CD4-positive, alpha-beta T cell treated with Interleukin-4 for 4 hours (primary cell): ENCODE results near the gene XPNPEP1.
"Not testable (repeated sequence)": the region's sequence is repeated elsewhere in the genome, so short reads cannot be mapped to it uniquely, and the experiment has no call there.

Experiments used
- DNase-seq: peaks from one replicate; pipeline ENCODE4 v3.0.0-alpha.2; 2020

The XPNPEP1 gene

DNA sequence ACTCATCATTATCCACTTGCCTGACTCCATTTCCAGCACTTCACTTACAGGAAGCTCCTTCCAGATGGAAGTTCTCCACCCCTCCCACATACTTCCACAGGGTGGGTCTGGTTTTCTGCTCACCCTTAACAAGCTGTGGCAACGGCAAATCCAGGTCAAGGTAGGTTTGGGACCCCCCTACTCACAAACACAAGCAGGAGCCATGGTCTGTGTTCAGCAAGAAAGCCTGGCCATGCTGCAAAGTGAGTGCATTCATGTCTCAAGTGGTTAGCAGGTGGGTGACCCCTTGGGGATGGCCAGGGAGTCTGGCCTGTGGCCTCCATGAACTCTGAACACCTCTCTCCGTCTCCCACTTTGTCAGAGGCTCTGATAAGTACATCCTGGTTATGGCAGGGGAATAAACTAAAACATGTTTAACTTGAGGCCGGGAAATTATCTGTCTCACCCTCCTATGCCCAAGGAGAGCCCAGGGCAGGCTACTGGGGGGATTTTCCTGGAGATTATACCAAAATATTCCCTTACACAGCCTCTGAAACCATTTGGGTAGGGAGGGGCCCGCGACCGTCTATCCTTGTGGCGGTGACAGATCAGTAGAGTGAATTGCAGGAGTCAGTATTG, 844 bp downstream of the XPNPEP1 start:
- DNase-seq = no peak

DNA sequence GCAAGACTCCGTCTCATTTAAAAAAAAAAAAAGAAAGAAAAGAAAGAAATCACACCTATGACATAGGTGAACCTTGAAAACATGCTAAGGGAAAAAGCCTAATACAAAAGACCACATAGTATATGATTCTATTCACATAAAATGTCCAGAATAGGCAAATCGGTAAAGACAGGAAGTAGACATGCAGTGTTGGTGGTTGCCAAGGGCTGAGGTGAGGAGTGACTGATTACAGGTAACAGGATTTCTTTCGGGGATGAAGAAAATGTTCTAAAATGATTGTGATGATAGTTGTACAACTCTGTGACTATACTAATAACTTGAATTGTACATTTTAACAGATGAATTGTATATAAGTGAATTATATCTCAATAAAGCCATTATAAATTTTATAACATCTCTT, 3.3 kb downstream of the XPNPEP1 start:
- peak; percentile 37 for DNase-seq

DNA sequence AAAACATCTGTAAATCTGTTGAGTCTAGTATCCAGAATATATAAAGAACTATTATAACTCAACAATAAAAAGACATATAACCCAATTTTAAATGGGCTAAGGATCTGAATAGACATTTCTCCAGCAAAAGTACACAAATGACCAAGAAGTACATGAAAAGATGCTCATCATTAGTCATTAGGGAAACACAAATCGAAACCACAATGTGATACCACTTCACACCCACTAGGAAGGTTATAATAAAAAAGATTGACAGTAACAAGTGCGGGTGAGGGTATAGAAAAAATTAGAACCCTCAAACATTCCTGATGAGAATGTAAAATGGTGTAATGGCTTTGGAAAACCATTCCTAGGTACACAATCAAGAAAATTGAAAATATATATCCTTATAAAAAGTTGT, 4.1 kb downstream of the XPNPEP1 start:
- peak; percentile 21 for DNase-seq

DNA sequence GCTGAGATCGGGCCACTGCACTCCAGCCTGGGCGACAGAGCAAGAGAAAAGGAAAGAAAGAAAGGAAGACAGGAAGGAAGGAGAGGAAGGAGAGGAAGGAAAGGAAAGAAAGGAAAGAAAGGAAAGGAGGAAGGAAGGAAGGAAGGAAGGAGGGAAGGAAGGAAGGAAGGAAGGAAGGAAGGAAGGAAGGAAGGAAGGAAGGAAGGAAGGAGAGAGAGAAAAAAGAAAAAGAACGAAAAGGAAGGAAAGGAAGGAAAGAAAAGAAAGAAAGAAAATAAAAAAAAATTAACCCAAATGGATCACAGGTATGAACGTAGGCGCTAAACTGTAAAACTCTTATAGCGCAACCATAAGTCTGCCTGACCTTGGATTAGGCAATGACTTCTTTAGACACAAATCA, 4.6 kb downstream of the XPNPEP1 start:
- not testable (repeated sequence) for DNase-seq

DNA sequence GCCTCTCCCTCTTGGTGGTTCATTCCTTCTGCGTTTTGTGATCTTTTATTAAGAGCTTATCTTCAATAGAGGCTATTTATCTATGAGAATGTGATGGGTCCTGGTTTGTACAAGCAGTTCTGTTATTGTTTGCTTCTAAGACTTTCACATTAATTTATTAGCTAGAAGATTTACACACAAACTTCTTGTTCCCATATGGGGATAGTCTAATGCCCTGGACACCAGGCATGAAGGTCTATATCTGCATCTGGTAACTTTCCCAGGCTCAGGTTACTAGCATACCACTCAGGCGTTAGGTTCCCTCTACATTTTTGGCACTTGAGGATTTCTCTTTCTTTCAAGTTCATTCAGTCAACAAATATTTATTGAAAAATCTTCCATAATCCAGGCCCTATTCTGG, 7.7 kb downstream of the XPNPEP1 start:
- DNase-seq = no peak

DNA sequence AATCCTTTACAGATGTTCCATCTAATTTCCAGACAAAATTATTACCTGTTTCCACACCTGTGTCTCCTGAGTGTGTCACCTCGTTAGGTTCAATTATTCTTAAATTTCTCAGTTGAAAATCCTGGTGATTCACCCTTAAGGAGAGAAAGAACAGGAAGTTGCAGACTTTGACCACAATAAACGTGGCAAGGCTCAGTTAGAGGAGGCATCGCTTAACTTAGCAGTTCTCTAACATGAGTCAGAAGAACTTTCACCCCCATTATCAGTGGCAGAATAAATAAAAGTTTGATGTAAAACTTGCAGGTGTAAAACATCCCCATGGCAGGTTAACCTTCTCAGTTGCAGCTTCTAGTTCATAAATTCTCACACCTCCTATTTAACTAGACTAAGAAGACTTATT, 8.3 kb downstream of the XPNPEP1 start:
- DNase-seq = peak; percentile 84

DNA sequence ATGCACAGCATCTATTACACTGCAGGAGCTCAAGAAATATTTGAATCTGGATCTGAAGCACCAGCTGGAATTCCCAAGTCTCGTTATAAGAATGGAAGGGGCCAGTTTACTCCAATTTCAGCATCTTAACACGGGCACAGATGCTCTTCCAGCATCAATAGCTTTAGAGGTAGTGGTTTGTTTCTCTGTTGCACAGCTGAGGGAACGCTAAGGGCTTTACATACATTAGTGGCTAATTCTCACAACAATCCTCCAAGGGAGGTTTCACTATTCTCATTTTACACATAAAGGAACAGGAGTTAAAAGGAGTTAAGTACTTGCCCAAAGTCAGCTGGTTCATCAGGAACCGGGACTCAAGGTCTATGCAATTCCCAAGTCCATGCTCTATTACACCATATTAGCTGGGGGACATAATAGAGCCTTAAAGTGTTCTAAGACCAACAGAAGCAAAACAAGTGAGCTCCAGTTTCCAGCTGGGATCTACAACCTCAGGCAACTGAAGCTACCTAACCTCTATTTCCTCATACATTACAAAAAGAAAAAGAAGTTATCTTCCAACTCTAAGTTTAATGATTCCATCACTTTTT, 9.9 kb downstream of the XPNPEP1 start:
- no peak for DNase-seq

DNA sequence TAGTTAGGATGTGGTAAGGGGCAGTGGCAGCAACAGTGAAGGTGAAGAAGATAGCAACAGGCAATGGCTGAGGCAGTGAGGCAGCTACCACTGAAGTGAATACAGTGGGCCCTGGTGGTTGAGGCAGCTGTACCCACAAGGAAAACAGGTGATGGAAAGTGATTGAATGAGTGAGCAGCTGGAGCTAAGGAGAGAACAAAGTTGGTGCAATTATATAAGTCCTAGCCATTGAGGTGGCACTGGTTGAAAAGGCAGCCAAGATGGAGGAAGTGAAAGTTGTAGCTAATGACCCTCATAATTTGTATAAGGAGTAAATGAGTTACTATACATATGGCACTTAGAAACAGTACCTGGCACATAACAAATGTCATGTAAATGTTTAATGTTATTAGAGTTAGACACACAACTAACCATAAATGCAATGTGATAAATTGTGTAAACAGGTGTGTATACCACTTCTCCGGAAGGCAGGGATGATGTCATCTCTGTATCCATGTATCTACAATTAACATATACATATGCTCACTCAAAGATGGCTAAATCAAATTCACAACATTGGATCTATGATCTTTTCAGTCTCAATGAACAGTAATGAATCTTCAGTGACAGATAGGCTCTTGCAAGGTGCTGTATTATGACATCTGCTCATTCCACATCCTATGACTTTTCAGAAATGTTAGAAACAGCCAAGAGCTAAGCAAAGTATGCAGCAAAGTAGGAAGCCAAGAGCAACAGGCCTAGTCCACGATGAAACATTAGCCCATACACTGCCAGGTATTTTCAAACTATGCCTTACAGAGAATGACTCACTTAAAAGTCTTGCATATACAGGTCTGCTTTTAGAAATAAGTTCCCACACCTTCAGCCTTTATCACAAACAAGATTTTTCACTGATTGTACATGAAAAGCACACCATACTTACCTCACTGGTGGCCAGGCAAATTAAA, 10.7 kb downstream of the XPNPEP1 start:
- DNase-seq = no peak

DNA sequence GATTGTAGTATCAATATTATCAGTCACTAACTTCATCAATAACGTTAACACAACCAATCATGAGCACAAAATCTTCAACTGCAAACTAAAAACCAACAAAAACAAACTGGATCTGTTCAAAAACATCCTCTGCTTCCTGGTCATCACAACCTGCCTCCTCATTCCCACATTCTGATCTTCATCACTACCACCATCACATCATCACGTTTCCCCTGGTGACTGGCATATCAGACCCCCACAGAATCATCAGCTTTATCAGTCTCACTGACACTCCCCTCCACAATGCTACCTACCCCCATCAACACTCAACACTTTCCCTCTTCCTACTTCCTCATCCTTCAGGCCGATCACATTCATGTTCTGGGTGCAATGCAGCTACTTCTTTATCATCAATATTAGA, 11.4 kb downstream of the XPNPEP1 start:
- no peak for DNase-seq

DNA sequence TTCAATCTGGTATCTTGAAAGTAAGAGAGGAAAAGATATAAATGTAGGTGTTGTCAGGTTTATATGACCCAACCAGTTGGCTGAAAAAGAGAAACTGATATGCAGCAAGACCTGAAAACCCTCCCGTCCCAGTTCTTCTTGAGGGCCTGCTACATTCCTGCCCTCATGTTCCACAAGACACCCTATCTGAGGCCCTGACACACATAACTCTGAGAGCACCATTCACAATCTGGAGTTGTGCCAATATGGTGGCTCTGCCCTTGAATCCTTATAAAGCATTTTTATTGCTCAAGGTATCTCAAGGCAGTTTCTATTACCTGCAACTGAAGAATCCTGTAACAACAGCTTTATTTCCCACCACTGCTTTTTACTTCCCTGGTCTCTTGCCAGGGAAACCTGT, 17.0 kb downstream of the XPNPEP1 start:
- DNase-seq = no peak

DNA sequence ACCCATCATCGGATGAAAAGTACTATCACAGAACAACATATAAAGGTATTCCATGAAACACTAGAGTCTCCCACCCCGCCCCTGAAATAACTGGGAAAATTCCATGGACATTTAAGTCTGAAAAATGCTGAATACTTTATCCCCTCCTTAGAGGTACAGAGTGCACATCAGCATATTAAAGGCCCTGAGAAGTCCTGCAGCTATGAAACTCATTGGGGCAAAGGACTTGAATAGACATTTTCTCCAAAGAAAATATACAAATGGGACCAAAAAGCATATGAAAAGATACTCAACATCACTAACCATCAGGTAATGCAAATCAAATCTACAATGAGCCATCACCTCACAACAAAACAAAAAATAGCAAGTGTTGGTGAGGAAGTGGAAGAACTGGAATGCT, 18.9 kb downstream of the XPNPEP1 start:
- no peak for DNase-seq

DNA sequence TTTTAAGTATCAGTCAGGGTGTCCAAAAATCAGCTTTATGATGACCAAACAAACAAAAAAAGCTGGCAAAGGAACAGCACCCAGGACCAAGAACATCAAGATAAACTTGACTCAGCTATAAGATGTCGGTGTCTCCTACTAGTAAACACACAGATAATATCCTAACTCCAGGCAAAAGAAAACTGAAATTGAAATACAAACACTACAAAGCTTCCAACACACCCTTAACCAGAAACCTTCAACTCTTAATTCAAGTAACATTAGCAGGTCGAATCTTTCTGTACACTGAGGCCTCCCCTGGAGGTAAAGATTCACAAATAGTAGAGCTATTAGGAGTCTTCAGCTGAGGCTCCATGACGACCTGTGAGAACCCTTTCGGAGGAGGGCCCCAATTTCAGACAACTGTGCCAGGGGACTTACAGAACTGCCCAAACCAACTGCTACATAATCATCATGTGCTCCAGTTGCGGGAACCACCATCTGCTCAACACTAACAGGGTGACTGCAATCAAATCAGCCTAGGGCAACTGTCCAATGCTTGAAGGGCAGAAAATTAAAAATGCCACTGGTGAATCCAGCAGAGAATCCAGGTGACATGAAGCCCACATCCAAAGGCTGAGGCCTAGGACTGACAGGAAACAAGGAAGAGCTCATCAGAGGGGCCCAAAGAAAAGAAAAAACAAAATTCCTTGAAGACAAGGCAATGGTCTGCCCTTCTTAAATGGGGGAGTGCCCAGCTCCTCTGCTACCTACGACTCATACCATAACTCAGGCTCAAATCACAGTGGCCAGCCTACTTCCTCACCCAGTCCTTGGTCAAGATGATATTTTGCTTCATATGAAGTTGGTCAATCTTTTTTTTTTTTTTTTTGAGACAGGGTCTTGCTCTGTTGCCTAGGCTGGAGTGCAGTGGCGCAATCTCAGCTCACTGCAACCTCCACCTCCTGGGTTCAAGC, 20.0 kb downstream of the XPNPEP1 start:
- DNase-seq = peak; percentile 27

DNA sequence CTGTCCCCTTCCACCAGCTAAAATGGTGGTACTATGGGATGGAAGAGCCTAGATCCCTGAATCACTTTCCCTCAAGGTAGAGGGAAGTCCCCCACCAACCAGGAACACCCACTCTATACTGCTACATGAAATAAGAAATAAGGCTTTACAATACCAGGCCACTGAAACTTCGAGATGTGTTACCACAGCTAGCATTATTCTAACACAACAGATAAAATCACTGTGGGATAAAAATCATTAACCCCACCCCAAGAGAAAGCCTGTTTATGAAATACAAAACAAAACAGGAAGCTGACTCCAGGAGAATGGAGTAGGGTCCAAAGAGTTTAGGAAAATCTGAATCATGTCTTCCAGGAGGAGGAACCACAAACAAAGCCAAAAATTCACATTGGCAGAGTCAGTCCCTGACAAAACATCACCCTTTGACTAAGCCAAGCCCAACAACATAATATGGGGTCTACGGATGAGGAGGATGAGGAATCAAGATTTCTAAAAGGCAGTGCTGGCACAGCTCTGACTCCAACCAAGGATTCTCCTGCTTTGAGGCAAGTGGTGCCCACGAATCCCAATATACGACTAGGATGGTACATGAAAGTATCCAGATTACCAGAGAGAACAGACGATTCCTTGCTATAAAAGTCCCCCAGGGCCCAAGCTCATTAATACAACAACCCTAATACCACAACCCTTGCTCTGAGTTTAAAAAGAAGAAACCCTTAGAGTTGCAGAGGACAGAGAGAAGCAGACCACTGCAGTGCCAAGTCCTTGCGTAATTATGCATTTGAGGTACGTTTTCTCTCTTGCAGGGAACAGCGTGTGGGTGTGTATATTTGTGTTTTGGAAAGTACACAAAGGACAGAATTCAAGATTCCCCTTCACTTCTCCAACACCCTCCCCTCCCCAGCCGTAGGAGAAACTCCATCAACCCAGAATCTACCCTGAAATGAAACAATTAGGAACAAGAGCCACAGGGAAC, 23.7 kb downstream of the XPNPEP1 start:
- DNase-seq = no peak

DNA sequence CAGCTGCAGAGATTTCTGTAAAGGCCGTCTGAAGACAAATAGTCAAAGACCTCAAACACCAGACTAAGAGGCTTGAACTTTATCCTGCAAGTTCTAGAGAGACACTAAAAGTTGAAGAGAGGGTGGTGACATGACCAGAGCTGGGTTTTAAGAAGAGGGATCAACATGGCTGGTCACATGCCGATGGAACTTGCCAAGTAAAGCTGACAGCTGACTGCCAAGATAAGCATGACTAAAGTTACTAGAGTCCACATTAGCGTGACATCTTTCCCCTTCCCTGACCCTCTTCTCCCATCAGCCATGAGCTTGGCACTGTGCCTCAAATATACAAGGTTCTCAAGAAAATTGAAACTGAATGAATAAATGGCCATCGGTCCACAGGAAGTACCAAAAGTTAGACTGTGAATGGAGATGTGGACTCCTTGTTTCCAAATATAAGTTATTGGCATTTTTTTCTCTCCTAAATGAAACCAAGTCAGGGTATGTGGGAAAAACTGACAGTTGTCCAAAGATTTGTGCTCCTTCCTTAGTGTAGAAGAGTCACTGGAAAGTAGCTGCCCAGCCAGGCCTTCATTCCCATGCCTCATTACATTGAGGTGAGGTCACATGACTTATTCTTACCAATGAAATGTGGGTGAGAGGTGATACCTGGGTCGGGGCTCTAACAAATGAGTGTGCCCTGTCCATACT, 24.5 kb downstream of the XPNPEP1 start:
- DNase-seq = no peak

DNA sequence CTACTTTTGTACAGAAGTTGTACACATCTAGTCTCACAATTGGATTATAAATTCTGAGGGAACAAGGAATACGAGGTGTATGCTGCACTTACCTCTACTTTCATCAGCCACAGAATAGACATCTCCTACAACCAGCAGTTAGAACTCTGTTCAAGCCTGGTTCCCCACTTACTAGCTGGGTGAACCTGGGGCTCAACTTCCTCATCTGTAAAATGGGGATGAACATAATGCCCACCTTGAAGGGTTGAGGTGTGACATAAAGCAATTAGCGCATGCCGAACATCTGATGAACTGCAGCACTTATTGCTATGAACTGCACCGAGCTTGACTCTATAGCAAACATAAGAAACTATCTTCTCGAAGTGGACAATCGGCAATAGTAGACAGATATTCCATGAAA, 25.3 kb downstream of the XPNPEP1 start:
- DNase-seq = no peak

DNA sequence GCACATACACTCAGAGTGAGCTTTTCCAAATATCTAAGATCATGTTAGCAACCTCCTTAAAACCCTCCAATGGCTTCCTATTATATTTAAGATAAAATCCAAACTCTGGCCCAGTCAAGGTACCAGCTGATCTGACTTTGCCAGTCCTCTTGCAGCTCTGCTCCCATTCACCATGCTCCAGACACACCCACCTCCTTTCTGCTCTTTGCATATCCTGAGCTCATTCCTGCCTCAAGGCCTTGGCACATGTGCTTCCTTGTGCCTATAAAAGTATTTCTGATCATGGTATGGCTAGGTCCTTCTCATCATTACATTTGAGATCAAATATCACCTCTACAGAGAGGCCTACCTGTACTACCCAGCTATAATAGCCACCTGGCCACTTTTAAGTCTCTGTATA, 27.5 kb downstream of the XPNPEP1 start:
- DNase-seq = no peak

DNA sequence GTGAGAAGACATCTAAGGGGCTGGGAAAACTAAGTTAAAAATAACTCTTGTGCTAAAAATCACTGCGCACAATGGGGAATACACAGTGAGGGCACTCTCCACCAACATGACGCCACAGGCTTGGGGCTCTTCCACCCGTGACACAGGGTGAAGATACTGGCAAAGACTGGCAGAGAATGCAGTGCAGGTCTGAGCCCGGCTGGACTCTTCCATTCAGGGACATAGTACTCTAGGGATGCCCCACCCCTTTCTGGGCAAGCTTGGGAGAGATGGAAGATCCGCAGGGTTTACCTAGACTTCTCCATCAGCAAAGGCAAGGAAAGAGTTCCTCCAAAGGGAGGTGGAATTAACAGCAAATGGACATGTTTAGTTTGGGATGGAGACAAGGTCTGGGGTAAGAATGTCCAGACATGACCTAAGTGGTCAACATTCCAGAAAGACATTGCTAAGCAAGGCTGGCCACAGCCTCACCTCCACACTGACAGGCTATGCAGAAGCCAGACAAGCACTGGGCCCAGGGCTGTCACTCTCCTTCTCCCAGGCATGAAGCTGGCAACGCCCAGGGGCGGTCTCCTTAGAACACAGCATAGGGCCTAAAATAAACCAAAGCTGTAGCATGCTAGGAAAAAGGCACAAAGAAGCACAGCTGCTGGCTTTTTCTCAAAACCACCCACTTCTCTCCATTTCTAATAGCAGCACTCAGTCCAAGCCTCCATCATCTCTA, 28.1 kb downstream of the XPNPEP1 start:
- DNase-seq = no peak

DNA sequence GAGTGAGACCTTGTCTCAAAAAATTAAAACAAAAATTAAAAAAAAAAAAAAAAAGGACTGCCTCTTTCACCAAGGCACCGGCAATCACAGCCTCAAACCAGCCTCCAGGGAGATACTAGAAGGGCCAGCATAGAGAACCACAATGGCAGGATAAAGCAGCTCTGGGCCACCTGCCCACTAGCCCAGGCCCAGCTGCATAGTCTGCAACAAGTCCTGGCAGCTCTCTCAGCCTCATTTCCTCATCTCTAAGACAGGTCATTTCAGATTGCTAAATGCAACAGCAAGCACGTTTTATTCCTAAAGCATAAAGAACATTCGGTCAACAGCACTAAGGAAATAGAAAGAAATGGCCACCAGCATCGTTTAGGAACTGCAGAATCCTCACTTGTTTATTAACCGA, 28.8 kb downstream of the XPNPEP1 start:
- no peak for DNase-seq

DNA sequence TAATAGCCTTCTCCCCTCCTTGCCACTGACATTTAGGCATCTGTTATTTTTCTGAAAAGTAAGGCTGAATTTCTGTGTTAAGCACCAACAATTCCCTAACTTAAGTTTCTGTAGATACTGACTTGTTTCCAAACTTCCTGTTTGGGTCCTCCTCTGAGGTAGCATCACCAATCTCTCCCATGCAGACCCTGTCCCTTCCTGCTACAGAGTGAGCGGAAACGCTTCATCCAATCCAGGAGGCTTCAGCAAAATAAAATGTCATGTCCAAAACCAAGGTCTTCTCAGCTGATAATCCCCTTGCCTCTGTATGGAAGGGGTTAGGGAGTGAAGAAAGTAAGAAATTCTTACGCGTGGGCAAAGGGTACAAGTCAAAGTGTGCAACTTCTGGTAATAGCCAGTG, 29.9 kb downstream of the XPNPEP1 start:
- DNase-seq = no peak

DNA sequence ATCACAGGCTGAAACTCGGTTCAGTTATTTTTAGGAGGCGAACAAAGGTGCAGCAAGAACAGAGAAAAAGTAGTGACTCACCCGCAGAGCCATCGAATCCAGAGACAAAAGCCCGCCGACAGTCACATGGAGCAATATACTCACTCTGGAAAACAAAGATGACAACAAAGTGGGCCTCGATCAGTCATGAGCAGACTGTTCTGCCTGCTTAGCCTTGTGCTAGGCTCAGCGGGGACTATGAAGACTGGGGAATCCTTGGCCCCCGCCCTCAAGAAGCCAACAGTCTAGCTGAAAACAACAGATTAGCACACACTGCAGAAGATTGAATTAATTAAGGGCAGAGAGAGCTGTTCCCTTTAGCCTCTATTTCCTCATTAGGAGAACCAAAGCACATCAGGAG, 30.4 kb downstream of the XPNPEP1 start:
- DNase-seq = no peak
